SK-N-MC (cell line): ENCODE measurements around the gene NEMF.
"Not testable (repeated sequence)": the region's sequence is repeated elsewhere in the genome, so short reads cannot be mapped to it uniquely, and the experiment has no call there.

ENCODE experiments used
- EZH2 ChIP-seq: fragments of 200-600 bp; sonication (generic); IDR thresholded peaks from one replicate; pipeline ENCODE4 v1.6.1; 2017; ENCODE audit warnings: antibody characterized with exemption
- POLR2AphosphoS5 ChIP-seq: IDR thresholded peaks from 2 replicates; pipeline ENCODE4 v1.6.1; 2012; ENCODE audit warnings: mild to moderate bottlenecking, low read depth, low read length, borderline replicate concordance

DNA sequence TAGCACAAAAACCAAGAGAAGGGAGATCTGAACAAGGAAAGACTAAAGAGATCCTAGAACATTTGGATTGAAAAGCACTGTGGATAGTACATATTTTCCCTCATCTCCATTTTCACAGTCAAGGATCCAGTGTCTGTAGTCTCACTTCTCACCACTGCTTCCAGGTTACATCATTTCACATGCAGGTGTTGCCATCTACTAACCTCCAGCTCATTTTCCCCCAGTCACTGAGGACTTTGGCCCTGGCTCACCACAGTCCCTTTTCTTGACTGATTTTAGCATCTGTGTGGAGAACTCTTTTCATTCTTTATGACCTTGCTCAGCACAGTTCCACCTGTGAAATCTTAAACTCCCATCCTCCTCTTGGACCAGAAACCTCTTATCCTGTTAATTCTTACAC lies 106.1 kb downstream of the NEMF start:
- TF ChIP-seq EZH2, POLR2AphosphoS5: not testable (repeated sequence)
